Duodenal mucosa (tissue), 2 donors: ENCODE measurements around the gene DNAL1.

Experiments used
- H3K27ac ChIP-seq: one replicate; pipeline ENCODE4 v1.7.0; 2013; ENCODE audit warnings: low read depth, low read length
- H3K27me3 ChIP-seq, 2 donors: one replicate each; pipeline ENCODE4 v1.7.0; 2013; ENCODE audit warnings: low read length in 2 of 2, control low read depth in 1 of 2; ENCODE audit not compliant: insufficient read depth in 2 of 2, control insufficient read depth in 1 of 2
- H3K36me3 ChIP-seq, 2 donors: one replicate each; pipeline ENCODE4 v1.7.0; 2013; ENCODE audit warnings: low read length in 2 of 2, control low read depth in 1 of 2; ENCODE audit not compliant: insufficient read depth in 2 of 2, control insufficient read depth in 1 of 2
- H3K4me1 ChIP-seq, 2 donors: one replicate each; pipeline ENCODE4 v1.7.0; 2013; ENCODE audit warnings: low read length in 2 of 2, control low read depth in 1 of 2; ENCODE audit not compliant: insufficient read depth in 2 of 2, control insufficient read depth in 1 of 2
- H3K4me3 ChIP-seq, 2 donors: one replicate each; pipeline ENCODE4 v1.7.0; 2013; ENCODE audit warnings: low read length in 2 of 2, low read depth in 1 of 2
- H3K9ac ChIP-seq, 2 donors: one replicate each; pipeline ENCODE4 v1.7.0; 2013; ENCODE audit warnings: low read length in 2 of 2, low read depth in 1 of 2
- H3K9me3 ChIP-seq, 2 donors: one replicate each; pipeline ENCODE4 v1.7.0; 2013; ENCODE audit warnings: low read length in 2 of 2, control low read depth in 1 of 2; ENCODE audit not compliant: control insufficient read depth in 1 of 2

The DNAL1 gene

GRCh38 chr14:73728717-73729330 lies 84.0 kb downstream of the DNAL1 start:
- Histone ChIP-seq H3K27me3 (no peaks in the 10 kb centered on the region), H3K9ac (peak overlapping the region; percentile 24 to 33), H3K27ac (no peak overlapping the region), H3K9me3 (no peaks in the 10 kb centered on the region), H3K4me3 (peak overlapping the region in 1 of 2 donors; percentile 1), H3K4me1 (peaks cover 36 to 53% of the 10 kb centered on the region in 2 donors), H3K36me3 (peaks cover 31 to 66% of the 10 kb centered on the region in 2 donors)

- Histone ChIP-seq H3K4me1 (peaks cover 31 to 44% of the 10 kb centered on the region in 2 donors), H3K9me3 (no peaks in the 10 kb centered on the region), H3K9ac (peak overlapping the region in 1 of 2 donors; percentile 24), H3K4me3 (peak overlapping the region; percentile 16 to 40), H3K36me3 (peaks cover 34 to 63% of the 10 kb centered on the region in 2 donors), H3K27ac (peak overlapping the region; percentile 69), H3K27me3 (no peaks in the 10 kb centered on the region)
Observed at GRCh38 chr14:73729556-73730265, 84.9 kb downstream of the DNAL1 start.

- Histone ChIP-seq H3K4me1 (peaks cover 20 to 32% of the 10 kb centered on the region in 2 donors), H3K9me3 (no peaks in the 10 kb centered on the region), H3K9ac (no peak overlapping the region), H3K27me3 (no peaks in the 10 kb centered on the region), H3K36me3 (peaks cover 27 to 59% of the 10 kb centered on the region in 2 donors), H3K27ac (no peak overlapping the region), H3K4me3 (no peak overlapping the region)
Observed at GRCh38 chr14:73731111-73731510, 86.3 kb downstream of the DNAL1 start.

- Histone ChIP-seq H3K4me3 (no peak overlapping the region), H3K9me3 (no peaks in the 10 kb centered on the region), H3K4me1 (peaks cover 20 to 32% of the 10 kb centered on the region in 2 donors), H3K9ac (no peak overlapping the region), H3K36me3 (peaks cover 25 to 55% of the 10 kb centered on the region in 2 donors), H3K27ac (no peak overlapping the region), H3K27me3 (no peaks in the 10 kb centered on the region)
Observed at GRCh38 chr14:73732006-73732405, 87.2 kb downstream of the DNAL1 start.

GRCh38 chr14:73736842-73737241 lies 92.1 kb downstream of the DNAL1 start:
- Histone ChIP-seq H3K36me3 (peaks cover 23 to 51% of the 10 kb centered on the region in 2 donors), H3K27ac (no peak overlapping the region)

GRCh38 chr14:73738518-73739173 lies 93.9 kb downstream of the DNAL1 start:
- peaks cover 43 to 51% of the 10 kb centered on the region in 2 donors for H3K4me1 ChIP-seq
- H3K36me3 ChIP-seq: peaks cover 23 to 49% of the 10 kb centered on the region in 2 donors
- H3K9ac ChIP-seq: no peak overlapping the region
- no peaks in the 10 kb centered on the region for H3K9me3 ChIP-seq
- H3K27ac ChIP-seq: no peak overlapping the region
- H3K4me3 ChIP-seq: no peak overlapping the region
- no peaks in the 10 kb centered on the region for H3K27me3 ChIP-seq

More at GRCh38 chr14:73736842-73737241, 92.1 kb downstream of the DNAL1 start:
- Histone ChIP-seq H3K9me3 (no peaks in the 10 kb centered on the region), H3K4me1 (peaks cover 25 to 33% of the 10 kb centered on the region in 2 donors), H3K9ac (no peak overlapping the region), H3K4me3 (no peak overlapping the region), H3K27me3 (no peaks in the 10 kb centered on the region)

GRCh38 chr14:73739174-73739898 lies 94.5 kb downstream of the DNAL1 start:
- peaks cover 50 to 58% of the 10 kb centered on the region in 2 donors for H3K4me1 ChIP-seq
- no peak overlapping the region for H3K4me3 ChIP-seq
- peak overlapping the region in 1 of 2 donors; percentile 73 for H3K9ac ChIP-seq
- peak overlapping the region; percentile 6 for H3K27ac ChIP-seq
- no peaks in the 10 kb centered on the region for H3K27me3 ChIP-seq
- H3K36me3 ChIP-seq: peaks cover 23 to 47% of the 10 kb centered on the region in 2 donors
- H3K9me3 ChIP-seq: no peaks in the 10 kb centered on the region

- H3K9me3 ChIP-seq: no peaks in the 10 kb centered on the region
- peak overlapping the region; percentile 55 to 64 for H3K4me3 ChIP-seq
- peaks cover 57 to 65% of the 10 kb centered on the region in 2 donors for H3K4me1 ChIP-seq
- no peaks in the 10 kb centered on the region for H3K27me3 ChIP-seq
- H3K27ac ChIP-seq: peak overlapping the region; percentile 86
- H3K9ac ChIP-seq: peak overlapping the region; percentile 44 to 73
- H3K36me3 ChIP-seq: peaks cover 17 to 39% of the 10 kb centered on the region in 2 donors
Observed at GRCh38 chr14:73739899-73740617, 95.3 kb downstream of the DNAL1 start.

GRCh38 chr14:73740618-73741326 lies 96.0 kb downstream of the DNAL1 start:
- peaks cover 64 to 72% of the 10 kb centered on the region in 2 donors for H3K4me1 ChIP-seq
- peak overlapping the region; percentile 86 for H3K27ac ChIP-seq
- peaks cover 14 to 34% of the 10 kb centered on the region in 2 donors for H3K36me3 ChIP-seq
- no peaks in the 10 kb centered on the region for H3K27me3 ChIP-seq
- H3K4me3 ChIP-seq: peak overlapping the region; percentile 55 to 64
- peak overlapping the region; percentile 44 to 73 for H3K9ac ChIP-seq
- H3K9me3 ChIP-seq: no peaks in the 10 kb centered on the region
